ENCODE results near the gene COX4I2. TPM values are rescaled to one million over a fixed set of nuclear protein-coding genes. Genes with fewer than 3 reads are reported as not detected.

Gene COX4I2
- total RNA-seq, 1 donor from 2014 or later, result not detected

DNA sequence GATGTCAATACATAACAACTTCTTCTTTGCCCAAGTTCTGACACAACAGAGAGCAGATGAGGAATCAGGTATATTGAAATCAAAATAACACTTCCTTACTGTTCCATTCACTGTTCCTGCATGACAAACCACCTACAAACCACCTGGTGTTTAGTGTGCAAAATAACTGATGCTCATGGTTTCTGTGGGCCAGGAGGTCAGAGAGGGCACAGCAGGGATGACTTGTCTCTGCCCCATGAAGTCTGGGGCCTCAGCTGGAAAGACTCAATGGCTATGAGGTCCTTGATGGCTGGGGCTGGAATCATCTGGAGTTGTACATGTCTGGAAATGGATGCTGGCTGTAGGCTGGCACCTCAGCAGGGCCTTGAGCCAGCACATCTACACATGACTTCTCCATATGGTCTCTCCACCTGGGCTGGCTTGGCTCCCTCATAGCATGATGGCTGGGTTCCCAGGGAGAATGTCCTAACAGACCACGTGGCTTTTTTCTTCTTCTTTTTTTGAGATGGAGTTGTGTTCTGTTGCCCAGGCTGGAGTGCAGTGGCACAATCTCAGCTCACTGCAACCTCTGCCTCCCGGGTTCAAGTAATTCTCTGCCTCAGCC lies 7.4 kb upstream of the COX4I2 start:
- H3K27ac Mint-ChIP-seq (ENCODE audit: unreplicated experiment), result no peak overlapping the region
- H3K36me3 Mint-ChIP-seq (ENCODE audit: unreplicated experiment), result no peaks in the 10 kb centered on the region
- no peaks in the 10 kb centered on the region for H3K9me3 Mint-ChIP-seq (ENCODE audit: unreplicated experiment)
- H3K4me1 Mint-ChIP-seq (ENCODE audit: unreplicated experiment), result no peaks in the 10 kb centered on the region
- H3K4me3 Mint-ChIP-seq (ENCODE audit: unreplicated experiment), result no peak overlapping the region
- TF ChIP-seq, protein P1, sequence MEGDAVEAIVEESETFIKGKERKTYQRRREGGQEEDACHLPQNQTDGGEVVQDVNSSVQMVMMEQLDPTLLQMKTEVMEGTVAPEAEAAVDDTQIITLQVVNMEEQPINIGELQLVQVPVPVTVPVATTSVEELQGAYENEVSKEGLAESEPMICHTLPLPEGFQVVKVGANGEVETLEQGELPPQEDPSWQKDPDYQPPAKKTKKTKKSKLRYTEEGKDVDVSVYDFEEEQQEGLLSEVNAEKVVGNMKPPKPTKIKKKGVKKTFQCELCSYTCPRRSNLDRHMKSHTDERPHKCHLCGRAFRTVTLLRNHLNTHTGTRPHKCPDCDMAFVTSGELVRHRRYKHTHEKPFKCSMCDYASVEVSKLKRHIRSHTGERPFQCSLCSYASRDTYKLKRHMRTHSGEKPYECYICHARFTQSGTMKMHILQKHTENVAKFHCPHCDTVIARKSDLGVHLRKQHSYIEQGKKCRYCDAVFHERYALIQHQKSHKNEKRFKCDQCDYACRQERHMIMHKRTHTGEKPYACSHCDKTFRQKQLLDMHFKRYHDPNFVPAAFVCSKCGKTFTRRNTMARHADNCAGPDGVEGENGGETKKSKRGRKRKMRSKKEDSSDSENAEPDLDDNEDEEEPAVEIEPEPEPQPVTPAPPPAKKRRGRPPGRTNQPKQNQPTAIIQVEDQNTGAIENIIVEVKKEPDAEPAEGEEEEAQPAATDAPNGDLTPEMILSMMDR (IDR thresholded peaks at IDR 0.05), result no peak
- DNase-seq (ENCODE audit: extremely low spot score, unreplicated experiment), result no peak
- H3K27me3 Mint-ChIP-seq (ENCODE audit: unreplicated experiment), result no peaks in the 10 kb centered on the region

DNA sequence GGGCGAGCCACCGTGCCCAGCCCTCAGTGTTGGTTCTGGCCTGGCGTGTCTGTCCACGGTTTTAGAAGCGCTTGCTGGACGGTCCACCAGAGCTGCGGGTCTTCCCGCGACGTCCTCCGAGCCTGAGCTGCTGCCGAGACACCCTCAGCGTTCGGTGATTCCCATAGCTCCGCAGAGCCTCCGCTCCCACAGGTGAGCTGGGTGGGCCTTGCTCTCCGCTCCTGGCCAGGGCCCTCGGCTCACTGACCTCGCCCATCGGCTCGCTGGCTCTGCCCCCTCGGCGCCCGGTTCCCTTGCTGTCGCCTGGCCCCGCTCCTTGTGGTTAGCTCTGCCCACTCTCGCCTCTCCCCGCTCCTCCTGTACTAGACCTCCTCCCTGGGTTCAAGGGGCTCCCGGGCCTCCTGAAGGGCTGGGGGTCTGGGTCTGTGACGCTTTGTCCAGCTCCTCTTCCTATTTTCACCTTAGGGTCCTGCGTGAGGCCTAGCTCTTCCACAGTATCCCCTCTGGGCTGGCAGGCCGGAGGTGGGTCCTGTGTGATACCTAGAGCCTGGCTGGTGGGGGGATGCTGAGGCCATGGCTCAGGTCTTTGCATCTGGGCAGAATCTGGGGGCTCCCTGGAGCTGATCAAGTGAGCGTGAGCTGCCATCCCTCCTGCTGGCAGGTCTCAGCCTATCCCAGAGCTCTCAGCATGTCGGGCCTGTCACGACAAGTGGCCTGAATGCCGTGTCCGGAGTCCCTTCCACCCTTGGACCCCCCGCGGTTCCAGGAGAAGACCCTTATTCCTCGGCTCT lies 5.0 kb upstream of the COX4I2 start:
- Mint-ChIP-seq H3K36me3 (ENCODE audit: unreplicated experiment) (no peaks in the 10 kb centered on the region), H3K9me3 (ENCODE audit: unreplicated experiment) (no peaks in the 10 kb centered on the region), H3K27me3 (ENCODE audit: unreplicated experiment) (no peaks in the 10 kb centered on the region), H3K4me3 (ENCODE audit: unreplicated experiment) (no peak overlapping the region), H3K4me1 (ENCODE audit: unreplicated experiment) (no peaks in the 10 kb centered on the region), H3K27ac (ENCODE audit: unreplicated experiment) (no peak overlapping the region)
- TF ChIP-seq, protein P1 (IDR thresholded peaks at IDR 0.05), result no peak
- DNase-seq (ENCODE audit: extremely low spot score, unreplicated experiment), result no peak

DNA sequence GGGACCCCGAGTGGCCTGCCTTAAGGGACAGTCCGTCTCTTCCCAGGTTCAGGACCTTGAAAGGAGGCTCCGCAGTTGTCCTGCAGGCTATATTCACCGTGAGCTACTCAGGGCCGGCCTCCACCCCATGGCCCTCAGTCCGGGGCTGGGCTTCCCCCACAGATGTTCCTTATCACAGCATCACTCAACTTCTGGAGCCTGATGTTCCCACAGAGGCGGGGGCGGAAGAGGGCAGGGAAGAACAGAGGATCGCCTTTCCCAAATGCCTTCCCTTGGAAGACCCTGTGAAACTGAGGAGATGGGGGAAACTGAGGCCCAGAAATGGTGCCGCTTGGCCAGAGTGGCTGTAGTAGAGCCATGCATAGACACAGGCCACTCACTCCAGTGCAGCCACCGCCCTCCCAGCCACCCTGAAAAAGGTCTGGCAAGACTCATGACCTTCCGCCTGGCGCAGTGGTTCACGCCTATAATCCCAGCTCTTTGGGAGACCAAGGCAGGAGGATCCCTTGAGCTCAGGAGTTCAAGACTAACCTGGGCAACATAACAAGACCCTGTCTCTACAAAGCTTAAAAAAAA lies 4.3 kb upstream of the COX4I2 start:
- H3K36me3 Mint-ChIP-seq (ENCODE audit: unreplicated experiment), result no peaks in the 10 kb centered on the region
- H3K27me3 Mint-ChIP-seq (ENCODE audit: unreplicated experiment), result no peaks in the 10 kb centered on the region
- H3K4me1 Mint-ChIP-seq (ENCODE audit: unreplicated experiment), result no peaks in the 10 kb centered on the region
- TF ChIP-seq, protein P1 (IDR thresholded peaks at IDR 0.05), result no peak
- no peaks in the 10 kb centered on the region for H3K9me3 Mint-ChIP-seq (ENCODE audit: unreplicated experiment)
- no peak overlapping the region for H3K27ac Mint-ChIP-seq (ENCODE audit: unreplicated experiment)
- no peak overlapping the region for H3K4me3 Mint-ChIP-seq (ENCODE audit: unreplicated experiment)
- no peak for DNase-seq (ENCODE audit: extremely low spot score, unreplicated experiment)

DNA sequence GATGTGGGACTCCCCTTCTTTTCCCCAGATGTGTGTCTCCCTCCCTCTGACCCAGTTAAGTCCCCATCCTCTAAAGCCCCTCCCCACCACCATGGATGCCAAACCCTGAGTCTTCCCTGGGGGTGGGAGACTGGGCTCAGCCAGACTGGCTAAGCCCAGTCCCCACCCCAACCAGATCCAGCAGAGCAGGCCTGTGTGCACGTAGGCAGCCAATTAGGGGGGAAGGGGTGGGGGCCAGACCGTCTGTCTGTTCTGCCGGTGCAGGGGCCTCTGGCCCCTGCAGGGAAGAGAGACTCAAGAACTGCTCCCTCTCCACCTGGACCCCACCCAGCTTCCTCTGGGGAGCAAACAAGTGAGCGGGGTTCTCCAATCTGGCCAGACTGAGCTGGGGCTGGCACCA lies 605 bp downstream of the COX4I2 start:
- DNase-seq (ENCODE audit: extremely low spot score, unreplicated experiment), result no peak
- Mint-ChIP-seq H3K4me3 (ENCODE audit: unreplicated experiment) (no peak overlapping the region), H3K27ac (ENCODE audit: unreplicated experiment) (no peak overlapping the region), H3K9me3 (ENCODE audit: unreplicated experiment) (no peaks in the 10 kb centered on the region), H3K27me3 (ENCODE audit: unreplicated experiment) (peaks cover 3% of the 10 kb centered on the region), H3K4me1 (ENCODE audit: unreplicated experiment) (no peaks in the 10 kb centered on the region), H3K36me3 (ENCODE audit: unreplicated experiment) (no peaks in the 10 kb centered on the region)
- TF ChIP-seq, protein P1 (IDR thresholded peaks at IDR 0.05), result no peak

DNA sequence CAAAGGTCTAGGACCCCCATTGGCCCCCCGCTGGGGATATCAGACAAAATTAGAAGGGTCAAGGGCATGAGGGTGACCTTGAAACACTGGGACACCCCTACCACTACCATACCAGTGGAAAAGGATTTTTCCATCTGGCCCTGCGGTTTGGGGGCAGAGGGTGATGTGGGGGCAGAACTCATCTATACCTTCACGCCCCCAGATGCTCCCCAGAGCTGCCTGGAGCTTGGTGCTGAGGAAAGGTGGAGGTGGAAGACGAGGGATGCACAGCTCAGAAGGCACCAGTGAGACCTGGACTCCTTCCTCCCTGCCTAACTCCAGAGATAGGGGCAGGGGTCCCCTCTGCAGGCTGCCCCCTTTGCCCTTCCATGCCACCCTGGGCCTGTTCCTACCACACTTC lies 1.1 kb downstream of the COX4I2 start:
- Mint-ChIP-seq H3K4me1 (ENCODE audit: unreplicated experiment) (no peaks in the 10 kb centered on the region), H3K9me3 (ENCODE audit: unreplicated experiment) (no peaks in the 10 kb centered on the region), H3K27ac (ENCODE audit: unreplicated experiment) (no peak overlapping the region), H3K27me3 (ENCODE audit: unreplicated experiment) (peaks cover 3% of the 10 kb centered on the region), H3K4me3 (ENCODE audit: unreplicated experiment) (no peak overlapping the region), H3K36me3 (ENCODE audit: unreplicated experiment) (no peaks in the 10 kb centered on the region)
- no peak for DNase-seq (ENCODE audit: extremely low spot score, unreplicated experiment)
- TF ChIP-seq, protein P1 (IDR thresholded peaks at IDR 0.05), result no peak

Data from osteocyte (in vitro differentiated cells).